ENCODE measurements around the gene PAX8.

- TF ChIP-seq, protein P1, sequence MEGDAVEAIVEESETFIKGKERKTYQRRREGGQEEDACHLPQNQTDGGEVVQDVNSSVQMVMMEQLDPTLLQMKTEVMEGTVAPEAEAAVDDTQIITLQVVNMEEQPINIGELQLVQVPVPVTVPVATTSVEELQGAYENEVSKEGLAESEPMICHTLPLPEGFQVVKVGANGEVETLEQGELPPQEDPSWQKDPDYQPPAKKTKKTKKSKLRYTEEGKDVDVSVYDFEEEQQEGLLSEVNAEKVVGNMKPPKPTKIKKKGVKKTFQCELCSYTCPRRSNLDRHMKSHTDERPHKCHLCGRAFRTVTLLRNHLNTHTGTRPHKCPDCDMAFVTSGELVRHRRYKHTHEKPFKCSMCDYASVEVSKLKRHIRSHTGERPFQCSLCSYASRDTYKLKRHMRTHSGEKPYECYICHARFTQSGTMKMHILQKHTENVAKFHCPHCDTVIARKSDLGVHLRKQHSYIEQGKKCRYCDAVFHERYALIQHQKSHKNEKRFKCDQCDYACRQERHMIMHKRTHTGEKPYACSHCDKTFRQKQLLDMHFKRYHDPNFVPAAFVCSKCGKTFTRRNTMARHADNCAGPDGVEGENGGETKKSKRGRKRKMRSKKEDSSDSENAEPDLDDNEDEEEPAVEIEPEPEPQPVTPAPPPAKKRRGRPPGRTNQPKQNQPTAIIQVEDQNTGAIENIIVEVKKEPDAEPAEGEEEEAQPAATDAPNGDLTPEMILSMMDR (IDR thresholded peaks at IDR 0.05): no peak
- no peak for TF ChIP-seq POLR2AphosphoS5 (IDR thresholded peaks at IDR 0.05)
- TF ChIP-seq EP300 (IDR thresholded peaks at IDR 0.05): no peak
- TF ChIP-seq POLR2A (IDR thresholded peaks at IDR 0.05): no peak
These were observed 3.4 kb upstream of the PAX8 start for GRCh38 chr2:113281910-113282746.
